ENCODE results near the gene NR4A3. TPM values are rescaled to one million over a fixed set of nuclear protein-coding genes. Genes with fewer than 3 reads are reported as not detected.

NR4A3 gene
- total and polyA plus RNA-seq, 2 of the 13 experiments (the other 11 are each of a cell fraction or from before 2014, with no cell fraction given) = 0.02 to 0.09 TPM

DNA sequence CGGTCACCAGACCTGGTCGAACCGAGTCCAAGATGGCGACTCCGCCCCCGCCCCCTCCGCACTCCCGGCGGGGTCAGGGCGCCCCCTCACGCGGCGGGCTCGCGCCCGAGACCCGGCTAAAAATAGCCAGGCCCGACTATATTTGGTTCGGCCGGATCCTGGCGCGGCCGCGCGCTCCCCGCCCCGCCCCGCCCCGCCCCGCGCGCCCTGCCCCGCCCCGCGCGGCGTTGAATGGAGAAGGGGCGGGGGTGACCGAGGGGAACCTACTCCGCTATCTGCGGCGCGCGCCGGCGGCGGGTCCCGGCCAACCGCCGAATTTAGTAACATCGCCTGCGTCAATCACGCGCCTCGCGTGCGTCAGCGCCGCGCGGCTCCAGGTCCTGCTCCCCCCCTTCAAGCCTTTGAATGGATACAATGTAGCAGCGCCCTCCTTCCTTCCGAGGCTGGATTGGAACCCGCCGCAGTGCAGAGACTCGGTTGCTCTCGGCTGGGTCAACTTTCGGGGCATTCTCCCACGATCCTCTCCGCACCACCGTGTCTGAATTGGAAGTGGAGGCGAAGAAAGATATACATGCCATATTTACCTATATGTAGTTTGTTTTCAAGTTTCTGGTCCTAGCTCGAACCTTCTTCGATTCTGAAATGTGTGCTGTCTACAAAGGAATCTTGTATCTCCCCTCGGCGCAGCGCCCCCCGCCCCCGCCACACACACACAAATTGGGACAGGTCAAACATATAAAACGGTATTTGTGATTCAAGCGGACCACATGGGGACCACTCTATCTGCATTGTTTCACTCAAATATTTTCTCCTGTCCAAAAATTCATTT is 1.6 kb upstream of the NR4A3 start (continued):
- TF ChIP-seq ZNF318 (CRISPR knock-in tag; IDR thresholded peaks at IDR 0.05) (no peak), ZNF572 (CRISPR knock-in tag; IDR thresholded peaks at IDR 0.05) (no peak), SAP130 (CRISPR knock-in tag; IDR thresholded peaks at IDR 0.05; ENCODE audit: low read depth) (peak; percentile 67), MXI1 (IDR thresholded peaks at IDR 0.05; ENCODE audit: borderline replicate concordance, low read depth, low read length) (0 out of 3 replicates have a peak, but pooled peaks have one; percentile 7), ZFP36L2 (CRISPR knock-in tag; IDR thresholded peaks at IDR 0.05) (no peak), ZC3H13 (CRISPR knock-in tag; IDR thresholded peaks at IDR 0.05) (0 out of 2 replicates have a peak, but pooled peaks have one; percentile 55), NFRKB (IDR thresholded peaks at IDR 0.05) (no peak), SRF (IDR thresholded peaks at IDR 0.05; ENCODE audit: low read depth, low read length) (peak; percentile 96), RBM39 (IDR thresholded peaks at IDR 0.05; ENCODE audit: low read depth, low read length, poor library complexity, severe bottlenecking) (no peak), ZNF280B (CRISPR knock-in tag; IDR thresholded peaks at IDR 0.05; ENCODE audit: borderline replicate concordance) (no peak), ASH2L (IDR thresholded peaks at IDR 0.05; ENCODE audit: insufficient read length, low read depth, low read length) (peak; percentile 2), ZNF83 (CRISPR knock-in tag; IDR thresholded peaks at IDR 0.05; ENCODE audit: borderline replicate concordance) (0 out of 2 replicates have a peak, but pooled peaks have one; percentile 7), BCL6 (CRISPR knock-in tag; IDR thresholded peaks at IDR 0.05) (0 out of 2 replicates have a peak, but pooled peaks have one; percentile 3), ZFP91 (CRISPR knock-in tag; IDR thresholded peaks at IDR 0.05; ENCODE audit: borderline replicate concordance) (peak; percentile 20; the same call in 1 of the 2 replicates)
- TF ChIP-seq, protein P1, sequence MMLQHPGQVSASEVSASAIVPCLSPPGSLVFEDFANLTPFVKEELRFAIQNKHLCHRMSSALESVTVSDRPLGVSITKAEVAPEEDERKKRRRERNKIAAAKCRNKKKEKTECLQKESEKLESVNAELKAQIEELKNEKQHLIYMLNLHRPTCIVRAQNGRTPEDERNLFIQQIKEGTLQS (CRISPR knock-in tag; IDR thresholded peaks at IDR 0.05) = no peak
- TF ChIP-seq, protein P2, sequence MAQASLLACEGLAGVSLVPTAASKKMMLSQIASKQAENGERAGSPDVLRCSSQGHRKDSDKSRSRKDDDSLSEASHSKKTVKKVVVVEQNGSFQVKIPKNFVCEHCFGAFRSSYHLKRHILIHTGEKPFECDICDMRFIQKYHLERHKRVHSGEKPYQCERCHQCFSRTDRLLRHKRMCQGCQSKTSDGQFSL (CRISPR knock-in tag; IDR thresholded peaks at IDR 0.05) = peak; percentile 94

All from HepG2 (cell line).